NCI-H2227 (cell line): Measurements from ENCODE around the gene KLHL22.

ENCODE experiments used
- DNase-seq: peaks from one replicate; lab custom pipeline; 2025; ENCODE audit not compliant: unreplicated experiment; lab: John Stamatoyannopoulos, UW

KLHL22 gene

DNA sequence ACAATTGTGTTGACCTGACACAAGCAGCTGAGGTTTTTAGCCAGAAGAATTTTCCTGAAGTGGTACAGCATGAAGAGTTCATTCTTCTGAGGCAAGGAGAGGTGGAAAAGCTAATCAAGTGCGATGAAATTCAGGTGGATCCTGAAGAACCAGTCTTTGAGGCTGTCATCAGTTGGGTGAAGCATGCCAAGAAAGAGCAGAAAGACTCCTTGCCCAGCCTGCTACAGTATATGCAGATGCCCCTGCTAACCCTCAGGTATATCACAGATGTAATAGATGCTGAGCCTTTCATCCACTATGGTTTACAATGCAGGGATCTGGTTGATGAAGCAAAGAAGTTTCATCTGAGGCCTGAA lies 45.1 kb downstream of the KLHL22 start:
- DNase-seq = no peak

DNA sequence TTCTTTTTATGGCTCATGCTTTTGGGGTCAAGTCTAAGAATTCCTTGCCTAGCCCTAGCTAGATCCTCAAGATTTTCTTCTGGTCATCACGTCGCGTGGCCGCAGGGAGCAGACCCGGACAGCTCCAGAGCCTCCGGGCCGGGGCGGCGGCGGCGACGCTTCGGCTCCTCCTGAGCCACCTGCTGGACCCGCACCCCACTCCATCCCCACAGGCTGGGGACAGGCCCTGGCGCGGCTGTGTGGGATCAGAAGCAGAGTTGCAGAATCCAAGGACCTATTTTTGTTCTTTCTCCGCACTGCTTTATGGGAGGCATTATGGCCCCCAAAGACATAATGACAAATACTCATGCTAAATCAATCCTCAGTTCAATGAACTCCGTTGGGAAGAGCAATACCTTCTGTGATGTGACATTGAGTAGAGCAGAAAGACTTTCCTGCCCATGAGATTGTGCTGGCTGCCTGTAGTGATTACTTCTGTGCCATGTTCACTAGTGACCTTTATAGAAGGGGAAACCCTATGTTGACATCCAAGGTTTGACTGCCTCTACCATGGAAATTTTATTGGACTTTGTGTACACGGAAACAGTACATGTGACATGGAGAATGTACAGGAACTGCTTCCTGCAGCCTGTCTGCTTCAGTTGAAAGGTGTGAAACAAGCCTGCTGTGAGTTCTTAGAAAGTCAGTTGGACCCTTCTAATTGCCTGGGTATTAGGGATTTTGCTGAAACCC lies 45.6 kb downstream of the KLHL22 start:
- DNase-seq = no peak

DNA sequence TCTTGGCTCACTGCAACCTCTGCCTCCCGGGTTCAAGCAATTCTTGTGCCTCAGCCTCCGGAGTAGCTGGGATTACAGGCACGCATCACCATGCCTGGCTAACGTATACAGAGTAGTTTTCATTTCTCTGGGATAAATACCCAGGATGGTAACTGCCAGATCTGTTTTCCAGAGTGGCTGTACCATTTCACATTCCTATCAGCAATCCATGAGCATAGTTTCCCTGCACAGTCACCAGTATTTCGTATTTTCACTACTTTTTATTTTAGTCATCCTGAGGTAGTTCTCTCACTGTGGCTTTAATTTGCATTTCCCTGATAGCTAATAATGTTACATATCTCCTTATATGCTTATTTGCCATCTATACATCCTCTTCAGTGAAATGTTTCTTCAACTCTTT lies 47.0 kb downstream of the KLHL22 start:
- no peak for DNase-seq

DNA sequence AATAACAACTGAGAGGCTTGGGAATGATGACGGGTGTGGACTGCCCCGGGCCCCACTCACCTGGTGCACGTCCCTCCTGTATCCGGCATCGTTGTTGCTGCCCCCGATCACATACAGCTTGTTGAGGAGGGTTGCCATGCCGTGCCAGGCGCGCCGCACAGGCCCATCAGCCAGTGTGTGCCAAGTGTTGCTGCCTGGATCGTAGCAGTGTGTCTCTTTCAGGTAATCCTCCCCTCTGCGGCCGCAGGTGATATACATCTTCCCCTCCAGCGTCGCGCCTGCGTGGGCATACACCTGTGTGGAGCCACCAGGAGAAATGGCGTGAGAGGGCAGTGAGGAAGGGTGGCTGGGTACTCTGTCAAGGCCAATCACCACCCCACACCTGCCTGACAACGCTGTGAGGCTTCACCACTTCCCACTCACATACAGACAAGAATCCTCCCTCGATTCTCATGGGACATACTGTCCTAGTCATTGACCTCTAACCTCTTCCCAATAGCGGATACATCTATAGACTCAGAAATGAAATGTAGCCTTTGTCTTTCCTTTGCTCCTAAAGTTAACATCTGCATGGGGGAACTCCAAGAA lies 49.1 kb downstream of the KLHL22 start:
- no peak for DNase-seq

DNA sequence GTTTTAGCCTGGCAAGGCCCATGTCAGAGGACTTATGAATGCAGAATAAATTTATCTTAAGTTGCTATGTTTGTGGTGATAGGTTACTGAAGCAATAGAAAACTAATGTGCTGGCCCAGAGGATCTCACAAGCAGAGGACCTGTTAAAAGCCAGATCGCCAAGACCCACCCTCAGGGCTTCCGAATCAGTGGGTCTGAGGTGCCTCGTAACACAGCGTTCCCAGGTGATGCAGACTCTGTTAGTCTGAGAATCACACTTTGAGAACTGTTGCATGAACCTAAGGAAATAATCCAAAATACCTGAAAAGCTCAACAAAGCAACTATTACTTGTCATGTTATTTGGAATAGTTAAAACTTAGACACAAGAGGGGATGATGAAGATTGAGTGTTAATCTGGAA lies 51.3 kb downstream of the KLHL22 start:
- DNase-seq = no peak

DNA sequence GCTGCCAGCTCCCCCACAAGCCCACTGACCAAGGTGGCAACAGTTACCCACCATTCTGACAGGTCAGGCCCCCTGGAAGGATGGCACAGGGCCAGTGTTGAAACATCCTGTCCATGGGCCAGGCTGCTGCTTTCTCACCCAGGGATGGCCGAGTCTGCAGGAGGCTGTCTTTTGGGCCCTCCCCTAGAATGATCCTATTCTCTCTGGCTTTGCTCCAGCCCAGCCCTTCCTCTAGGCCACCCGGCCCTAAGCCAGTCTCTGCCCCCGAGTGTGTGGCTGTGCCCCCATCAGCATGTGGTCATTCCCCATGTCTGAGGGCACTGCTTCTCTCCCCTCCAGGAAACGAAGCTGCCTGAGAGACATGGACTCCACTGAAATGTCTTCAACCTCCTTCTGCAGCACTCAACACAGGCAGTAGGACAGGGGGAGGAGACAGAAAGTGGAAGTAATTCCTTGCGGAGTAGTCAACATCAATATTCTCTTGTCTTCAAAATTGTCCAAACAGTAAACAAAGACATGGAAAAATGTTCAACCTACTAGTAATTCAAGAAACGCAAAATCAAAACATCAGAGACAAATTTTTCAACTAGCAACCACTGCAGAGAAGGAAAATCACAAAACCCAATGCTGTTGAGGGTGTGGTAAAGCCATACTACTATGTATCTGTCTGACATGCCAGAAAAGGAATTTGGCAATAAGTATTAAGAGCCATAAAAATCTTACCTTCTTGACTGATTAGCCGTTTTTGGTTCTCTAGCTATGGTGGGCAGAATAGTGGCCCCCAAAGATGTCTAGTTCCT lies 52.9 kb downstream of the KLHL22 start:
- DNase-seq = no peak

DNA sequence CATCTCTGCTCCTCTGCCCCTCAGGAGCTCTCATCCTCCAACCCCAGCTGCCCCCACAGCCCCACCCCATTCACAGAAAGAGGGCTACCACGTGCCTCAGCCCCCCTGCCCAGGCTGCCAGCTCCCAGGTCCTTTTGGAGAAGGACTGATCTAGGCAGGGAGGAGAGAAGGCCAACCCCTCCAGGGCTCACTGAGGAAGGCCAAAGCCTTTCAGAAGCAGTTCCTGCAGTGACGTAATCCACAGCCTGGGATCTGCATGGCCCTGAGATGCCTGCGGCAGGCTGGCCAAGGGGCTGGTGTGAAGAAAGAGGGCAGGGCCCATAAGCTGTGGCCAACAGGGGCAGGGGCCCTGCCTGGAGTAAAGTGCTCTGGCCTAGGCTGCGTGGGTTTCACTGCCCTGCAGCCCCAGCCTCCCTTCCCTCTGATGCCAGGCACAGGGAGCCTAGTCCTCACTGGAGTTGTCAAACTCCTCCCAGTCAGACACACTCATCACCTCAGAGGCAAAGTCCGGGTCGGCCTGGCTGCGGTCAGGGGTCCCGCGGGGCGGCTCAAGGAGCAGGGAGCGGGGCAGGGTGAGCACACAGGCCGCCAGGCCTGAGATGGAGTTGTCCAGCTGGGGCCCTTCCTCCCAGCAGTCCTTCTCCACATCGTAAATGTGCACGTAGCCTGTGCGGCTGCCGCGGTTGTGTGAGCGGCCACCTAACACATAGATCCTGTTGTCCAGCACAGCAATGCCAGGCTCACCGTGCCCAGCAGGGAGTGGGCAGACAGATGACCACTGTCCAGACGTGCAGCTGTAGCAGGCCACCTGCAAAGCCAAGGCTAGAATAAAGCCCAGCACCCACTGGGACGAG lies 53.7 kb downstream of the KLHL22 start:
- DNase-seq = no peak

DNA sequence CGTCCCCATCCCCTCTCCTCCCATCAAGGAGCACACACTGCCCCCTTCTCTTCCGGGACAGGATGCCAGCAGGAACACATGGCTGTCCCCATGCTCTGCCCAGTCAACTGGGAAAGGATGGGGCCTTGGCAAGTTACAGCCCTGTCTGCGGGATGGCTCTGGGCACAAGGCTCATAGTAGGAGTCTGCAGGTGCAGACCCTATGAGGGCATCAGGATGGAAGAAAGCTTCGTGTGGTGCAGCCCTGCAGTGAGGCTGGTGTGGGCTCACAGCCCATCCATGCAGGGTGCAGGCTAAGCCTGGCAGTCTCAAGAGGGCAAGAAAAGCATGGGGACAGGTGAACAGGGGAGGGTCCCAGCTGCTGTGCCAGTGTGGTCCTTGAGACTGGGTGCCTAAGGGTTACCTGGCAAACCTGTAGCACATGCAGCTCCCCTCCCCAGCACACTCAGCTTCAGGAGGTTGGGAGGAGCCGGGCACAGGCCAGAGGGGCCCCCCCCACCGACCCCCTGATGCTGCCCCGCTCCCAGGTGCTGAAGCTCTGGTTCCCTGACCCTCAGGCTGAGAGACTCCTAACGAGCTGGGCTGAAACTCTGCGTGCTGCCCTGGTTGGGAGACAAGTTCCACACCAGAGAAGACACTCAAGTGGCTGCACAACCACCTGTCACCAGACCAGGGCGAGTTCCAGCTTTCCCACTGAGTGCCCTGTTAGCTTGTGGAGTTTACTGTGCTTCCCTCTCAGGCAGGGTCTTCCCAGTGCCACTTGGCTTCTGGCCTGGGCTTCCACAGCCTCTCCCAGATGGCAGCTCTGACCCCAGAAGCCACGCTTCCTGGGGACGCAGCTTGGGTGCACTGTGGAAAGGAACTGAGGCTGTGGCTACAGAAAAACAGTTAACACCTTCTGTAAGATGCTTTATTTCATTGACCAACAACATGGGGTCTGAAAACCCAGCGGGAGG lies 54.7 kb downstream of the KLHL22 start:
- DNase-seq = no peak

DNA sequence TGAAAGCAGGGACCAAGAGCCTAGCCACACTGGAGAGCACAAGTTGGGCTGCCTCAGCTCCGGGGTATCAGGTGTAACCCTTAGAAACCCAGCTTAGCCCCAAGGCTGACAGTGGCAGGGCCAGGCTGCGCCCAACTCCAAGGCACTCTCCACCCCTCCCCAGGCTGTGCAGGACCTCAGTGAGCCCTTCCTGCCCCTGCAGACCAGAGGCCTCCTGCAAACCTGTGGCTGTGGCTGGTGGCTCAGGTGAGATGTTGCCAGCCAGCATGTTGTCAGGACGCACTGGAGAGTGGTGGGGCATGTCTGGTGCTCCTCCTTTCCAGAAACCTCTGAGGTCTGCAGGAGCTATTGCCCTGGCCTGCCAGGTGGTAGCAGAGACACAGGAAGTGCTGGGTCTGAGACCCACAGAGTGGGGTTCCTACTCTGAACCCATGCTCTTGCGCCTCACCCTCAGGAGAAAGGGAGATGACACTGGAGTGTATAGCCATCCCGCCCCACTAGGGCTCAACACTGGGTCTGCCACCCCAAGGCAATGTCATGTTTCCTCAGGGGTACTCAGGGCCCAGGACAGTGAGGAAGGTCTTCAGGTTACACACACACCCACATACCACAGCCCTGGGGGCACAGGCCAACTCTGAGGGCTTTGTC lies 55.5 kb downstream of the KLHL22 start:
- DNase-seq = no peak

DNA sequence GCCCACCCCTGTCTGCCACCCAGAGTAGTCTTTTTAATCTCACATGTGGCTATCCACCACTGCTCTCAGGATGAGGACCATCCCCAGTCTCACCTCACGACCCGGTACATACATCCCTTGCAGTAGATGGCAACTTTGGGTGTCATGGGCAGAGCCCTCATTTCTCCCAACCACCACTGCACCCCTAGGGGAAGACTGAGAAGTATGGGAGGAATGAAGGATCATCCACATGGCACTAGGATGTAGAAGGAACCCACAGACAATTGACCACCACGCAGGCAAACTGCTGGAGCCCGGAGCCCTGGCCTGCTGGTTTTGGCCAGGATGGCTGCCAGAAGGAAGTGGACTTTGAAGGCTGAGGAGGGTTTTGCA lies 56.1 kb downstream of the KLHL22 start:
- DNase-seq = no peak

DNA sequence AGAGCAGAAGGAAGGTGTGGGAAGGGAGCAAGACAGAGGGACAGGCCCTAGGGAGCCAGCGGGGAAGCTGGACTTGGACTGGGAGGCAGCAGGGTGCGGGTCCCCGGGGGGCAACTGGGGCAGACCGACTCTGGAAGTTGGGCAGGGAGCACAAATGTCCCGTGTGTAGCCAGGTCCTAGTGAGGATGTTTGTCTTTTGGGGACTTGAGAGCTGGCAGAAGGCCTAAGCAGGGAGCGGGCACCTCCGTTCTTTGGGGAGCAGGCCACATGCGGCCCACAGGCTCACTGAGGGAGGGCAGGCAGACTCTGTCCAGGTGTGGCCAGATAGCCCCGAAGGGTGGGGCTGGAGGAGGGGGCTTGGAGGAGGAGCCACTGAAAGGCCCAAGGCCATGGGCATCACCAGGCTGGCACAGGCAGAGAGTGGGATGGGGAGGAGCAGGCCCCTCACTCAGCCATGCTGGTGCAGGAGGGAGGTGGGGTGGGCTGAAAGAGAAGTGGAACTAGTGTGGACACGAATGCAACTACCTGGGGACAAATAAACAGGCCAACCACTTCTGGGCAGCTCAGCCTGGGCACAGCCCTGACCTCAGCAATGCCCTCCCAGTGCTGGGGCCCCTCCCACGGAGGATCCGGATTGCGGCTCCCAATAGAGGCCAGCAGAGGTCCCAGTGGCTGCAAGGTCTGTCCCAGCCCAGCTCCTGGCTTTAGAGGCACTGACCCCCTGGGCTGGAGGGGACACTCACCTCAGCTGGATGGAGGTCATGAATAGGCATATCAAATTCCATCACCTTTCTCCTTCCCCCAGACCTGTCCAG lies 56.7 kb downstream of the KLHL22 start:
- no peak for DNase-seq

DNA sequence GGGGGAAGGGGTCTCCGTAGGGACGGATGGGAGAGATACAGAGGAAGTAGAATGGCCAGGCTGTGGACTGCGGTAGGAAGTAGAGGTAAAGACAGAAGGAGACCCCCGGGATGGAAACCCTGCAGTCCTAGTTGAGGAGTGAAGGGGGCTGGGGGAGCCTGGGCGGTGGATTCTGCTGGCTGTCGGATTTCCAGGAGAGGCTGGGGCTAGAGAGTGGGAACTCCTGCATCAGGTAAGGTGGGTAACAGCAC lies 57.2 kb downstream of the KLHL22 start:
- DNase-seq = no peak

DNA sequence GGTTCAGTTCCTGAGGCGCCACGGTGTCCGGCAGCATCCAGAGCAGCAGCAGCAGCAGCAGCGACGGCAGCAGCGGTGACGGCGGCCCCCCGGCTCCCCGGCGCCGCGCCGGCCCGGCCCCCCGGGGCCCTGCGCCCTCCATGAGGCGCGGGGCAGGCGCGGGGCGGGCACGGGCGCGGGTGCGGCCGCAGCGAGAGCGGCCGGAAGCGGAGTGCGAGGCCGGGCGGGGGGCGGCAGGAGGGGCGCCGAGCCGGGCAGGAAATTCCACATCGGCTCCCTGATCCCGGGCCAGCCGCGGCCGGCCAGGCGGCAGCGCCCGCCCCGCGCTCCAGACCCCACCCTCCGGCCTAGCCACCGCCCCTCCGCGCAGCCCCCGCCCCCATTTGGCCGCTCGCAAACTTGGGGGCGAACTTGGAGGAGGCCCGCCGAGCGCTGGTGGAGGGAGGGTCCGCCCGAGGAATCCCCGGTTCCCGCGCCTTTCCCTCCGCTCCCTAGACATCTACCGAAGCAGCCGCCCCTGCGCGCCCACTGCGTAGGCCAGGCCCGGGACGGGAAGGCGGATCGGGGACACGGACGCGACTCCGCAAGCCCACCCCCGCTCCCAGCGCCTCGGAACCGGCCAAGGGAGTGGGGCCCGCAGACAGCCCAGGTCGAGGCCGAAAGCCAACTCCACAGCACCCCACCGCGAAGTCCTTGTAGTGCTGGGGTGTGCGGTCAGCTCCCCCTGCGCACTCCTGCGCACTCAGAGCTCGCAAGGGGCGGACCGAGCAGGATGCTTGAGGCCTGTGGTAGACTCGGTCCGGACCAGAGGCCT lies 57.8 kb downstream of the KLHL22 start, which contains the start of gene SCARF2:
Gene SCARF2, minus strand, starts transcription at position 213 of the 814 bp plus-strand sequence. Its CDS starts 71 bp downstream, at position 142.
- peak; percentile 73 for DNase-seq

DNA sequence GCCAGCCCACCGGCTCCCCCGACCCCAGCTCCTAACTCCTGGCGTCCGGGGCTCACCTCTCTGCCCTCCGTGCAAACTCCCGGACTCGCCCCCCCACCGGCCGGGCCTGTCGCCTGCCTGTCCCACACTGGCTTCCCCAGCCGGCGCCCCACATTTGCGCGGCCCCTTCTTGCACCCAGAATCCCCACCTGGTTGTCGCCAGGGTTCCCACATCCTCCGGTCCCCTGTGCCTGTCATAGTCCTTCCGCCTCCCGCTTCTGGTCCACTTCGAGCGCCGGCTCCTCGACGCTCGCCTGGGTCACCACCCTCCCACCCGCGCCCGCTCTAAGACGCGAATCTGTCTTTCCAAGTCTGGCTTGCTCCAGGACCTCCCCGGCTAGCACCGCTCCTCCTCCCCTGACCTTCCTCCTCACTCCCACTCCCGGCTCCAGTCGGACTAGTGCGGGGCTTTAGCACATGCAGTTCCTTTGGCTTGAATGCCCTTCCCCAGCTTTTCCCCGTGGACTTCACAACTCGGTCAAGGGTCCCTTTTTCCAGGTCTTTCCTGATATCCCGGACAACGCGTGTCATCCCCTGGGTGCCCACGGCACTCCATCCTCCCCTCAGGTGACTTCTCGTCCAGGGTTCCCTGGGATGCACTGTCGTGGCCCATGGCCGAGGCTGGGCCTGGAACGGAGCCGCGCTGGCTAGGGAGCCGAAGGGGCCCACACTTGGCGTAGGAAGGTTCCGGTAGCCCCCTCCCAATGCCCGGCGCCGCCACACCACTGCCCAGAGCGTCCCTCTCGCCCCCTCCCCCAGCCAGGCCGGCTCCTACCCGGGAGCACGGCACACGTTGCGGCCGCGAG lies 58.6 kb downstream of the KLHL22 start:
- DNase-seq = peak; percentile 54

DNA sequence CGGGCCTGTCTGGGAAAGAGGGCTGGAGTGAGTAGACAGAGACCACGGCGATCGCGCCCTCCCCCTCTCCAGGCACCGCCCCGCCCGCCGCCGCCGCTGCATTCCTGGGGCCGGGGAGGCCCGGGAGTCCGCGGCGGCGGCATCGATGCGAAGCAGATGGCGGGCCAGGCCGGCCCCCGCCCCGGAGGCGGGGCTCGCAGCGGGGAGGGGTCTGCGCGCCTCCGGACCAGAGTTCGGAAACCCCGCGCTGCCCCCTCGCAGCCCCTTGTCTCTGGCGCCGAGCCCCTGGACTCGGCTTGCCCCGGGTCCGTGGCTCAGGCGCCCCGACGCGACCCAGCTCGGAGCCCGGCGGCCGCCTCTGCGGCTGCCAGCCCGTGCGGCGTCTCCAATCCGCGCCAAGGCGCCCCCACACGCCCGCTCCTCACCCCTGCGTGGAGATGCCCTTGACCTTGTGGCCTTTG lies 59.3 kb downstream of the KLHL22 start:
- DNase-seq = peak; percentile 75

DNA sequence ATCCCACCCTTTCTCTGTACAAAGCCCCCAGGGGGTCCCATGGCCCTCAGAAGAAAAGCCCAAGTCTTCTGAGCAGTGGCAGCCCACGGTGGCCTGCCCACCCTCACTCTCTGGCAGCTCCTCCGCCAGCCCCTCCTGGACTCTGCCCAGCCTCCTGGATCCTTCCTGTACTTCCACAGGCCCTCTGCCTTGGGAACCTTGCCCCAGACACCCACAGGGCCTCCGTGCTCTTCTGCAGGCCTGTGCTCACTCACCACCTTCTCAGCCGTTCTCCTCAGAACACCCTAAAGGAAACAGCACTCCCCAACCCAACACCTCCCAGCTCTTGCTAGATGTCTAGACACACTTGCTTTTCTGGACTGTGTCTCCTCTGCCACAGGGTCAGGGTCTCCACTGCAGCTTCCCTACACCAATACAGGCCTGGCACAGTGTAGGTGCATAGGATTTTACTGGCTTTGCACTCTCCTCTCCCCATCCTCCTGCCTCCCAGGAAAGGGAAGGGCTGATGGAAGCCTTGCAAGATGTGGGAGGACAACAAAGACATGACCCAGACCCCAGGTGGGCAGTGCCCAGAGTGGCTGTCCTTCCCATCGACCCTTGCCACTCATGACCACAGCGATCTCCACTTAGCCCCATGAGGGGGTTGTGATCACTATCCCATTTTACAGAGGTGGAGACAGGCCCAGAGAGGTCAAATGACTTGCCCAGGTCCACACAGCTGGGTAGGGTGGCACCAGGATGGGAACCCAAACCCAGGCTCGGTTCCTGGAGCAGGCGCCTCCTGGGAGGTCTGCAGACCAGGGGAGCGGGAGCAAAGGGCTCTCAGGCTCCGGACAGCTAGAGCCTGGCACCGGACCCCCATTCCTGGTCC lies 59.9 kb downstream of the KLHL22 start:
- no peak for DNase-seq
